Measurements from ENCODE around the gene SDCBP2. TPM values are rescaled to one million over a fixed set of nuclear protein-coding genes. Genes with fewer than 3 reads are reported as not detected.

The SDCBP2 gene
- total RNA-seq, 1 donor from 2014 or later, result 7.0 TPM

DNA sequence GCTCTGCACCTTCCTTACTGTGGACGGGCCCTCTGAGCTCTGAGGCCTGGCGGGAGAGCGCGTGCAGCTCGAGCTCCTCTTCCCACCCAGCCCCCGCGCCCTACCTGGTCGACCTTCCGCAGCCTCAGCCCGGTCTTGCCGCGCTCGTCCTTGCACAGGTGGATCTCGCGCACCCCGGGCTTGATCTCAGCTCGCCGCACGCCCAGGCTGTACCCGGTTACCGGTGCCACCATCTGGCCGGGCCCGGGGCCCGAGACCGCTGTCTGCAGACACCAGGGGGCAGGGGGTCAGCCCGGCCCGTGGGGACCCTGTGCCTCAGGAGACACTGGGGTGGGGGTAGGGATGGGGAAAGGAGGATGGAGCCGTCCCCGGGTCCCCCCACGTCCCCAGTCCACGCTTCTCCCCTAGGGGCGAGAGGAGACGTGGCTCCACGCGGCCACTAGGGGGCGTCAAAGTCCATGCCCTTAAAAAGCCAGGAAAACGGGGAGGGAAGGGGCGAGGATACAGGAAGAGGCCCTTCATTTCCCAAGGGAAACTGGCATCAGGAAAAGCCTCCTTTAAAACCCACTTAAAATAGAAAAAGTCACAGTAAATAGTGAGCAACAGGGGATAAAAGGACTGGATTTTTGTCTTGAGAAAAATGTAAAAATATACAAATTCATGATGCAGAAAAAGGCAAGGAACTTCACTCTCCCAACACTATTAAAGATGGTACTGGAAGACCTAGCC, 15.5 kb downstream of the SDCBP2 start:
- no peak for DNase-seq (ENCODE audit: low read depth, low spot score)

DNA sequence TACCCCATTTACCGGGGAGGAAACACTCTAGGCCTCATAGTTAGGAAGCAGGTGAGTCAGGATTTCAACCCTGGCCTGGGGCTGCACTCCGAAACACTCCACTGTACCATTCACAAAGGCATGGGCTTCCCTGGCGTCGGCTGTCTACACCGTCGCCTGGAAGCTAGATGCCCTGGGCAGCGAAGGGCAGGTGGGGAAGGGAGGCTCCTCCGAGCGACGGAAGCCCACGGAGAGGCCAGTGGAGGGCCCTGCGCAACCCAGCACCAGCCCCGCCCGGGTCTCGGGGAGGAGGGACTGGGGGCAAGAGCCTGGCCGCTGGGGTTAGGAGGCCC, 16.1 kb downstream of the SDCBP2 start:
- DNase-seq (ENCODE audit: low read depth, low spot score), result no peak

- DNase-seq (ENCODE audit: low read depth, low spot score), result no peak
These were observed 16.6 kb downstream of the SDCBP2 start for GRCh38 chr20:1312308-1312707.

- DNase-seq (ENCODE audit: low read depth, low spot score), result no peak
These were observed 18.3 kb downstream of the SDCBP2 start for GRCh38 chr20:1310506-1311190.

DNA sequence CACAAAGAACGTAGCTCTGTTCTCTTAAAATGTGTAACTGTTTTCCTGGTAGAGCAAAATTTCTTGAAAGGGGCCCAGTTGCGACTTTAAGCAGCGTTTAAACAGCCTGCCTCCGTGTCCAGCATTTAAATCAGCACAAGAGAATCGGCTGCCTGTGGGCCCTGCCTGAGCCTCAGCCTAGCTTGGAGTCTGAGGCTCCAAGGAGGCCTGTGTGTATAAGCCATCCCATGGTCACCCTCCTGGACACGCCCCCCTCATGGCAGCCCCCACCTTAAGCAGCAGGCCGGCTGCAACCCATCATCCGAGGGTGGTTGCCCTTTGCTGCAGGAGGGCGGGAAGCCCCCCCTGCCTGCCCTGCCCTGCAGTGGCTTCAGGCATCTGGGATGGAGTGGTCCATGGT, 18.9 kb downstream of the SDCBP2 start:
- DNase-seq (ENCODE audit: low read depth, low spot score), result no peak

DNA sequence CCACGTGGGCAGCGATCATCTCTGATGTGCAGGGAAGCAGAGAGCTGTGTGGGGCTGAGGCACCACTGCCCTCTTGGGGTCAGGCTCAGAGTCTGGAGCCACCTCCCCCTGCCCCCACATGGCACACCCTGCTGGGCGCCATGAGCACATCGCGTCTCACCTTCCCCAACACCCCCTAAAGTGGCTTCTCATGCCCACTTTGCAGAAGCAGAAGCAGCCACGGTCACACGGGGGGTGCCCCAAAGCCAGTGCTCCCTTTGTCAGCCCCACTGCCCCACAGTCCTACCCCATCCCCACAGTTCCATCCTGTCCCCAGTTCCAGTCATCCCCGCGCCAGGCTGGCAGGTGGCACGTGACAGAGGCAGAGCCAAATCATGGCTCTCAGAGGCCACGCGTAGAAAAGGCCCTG, 19.5 kb downstream of the SDCBP2 start:
- DNase-seq (ENCODE audit: low read depth, low spot score), result no peak

DNA sequence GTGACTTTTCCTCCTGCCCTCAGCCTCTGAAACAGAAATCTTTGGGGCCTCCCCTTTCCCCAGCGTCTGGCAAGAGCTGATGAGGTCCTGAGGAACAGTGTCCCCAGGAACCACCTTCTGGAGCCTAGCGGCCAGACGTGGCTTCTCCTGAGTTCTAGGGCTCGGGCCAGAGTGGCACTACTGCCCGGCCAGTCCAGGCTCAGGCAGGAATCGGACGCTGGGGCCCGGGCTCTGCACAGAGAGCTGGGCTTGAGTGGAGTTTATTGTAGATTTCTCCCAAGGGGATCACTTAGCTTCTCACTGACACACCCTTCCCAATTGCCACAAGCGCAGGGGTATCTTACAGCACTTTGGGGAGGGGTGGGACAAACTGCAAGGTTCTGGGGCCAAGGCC, 20.2 kb downstream of the SDCBP2 start:
- DNase-seq (ENCODE audit: low read depth, low spot score), result no peak

- DNase-seq (ENCODE audit: low read depth, low spot score), result no peak
These were observed 20.8 kb downstream of the SDCBP2 start for GRCh38 chr20:1308067-1308701.

GRCh38 chr20:1307571-1307971, 21.4 kb downstream of the SDCBP2 start:
- no peak for DNase-seq (ENCODE audit: low read depth, low spot score)

DNA sequence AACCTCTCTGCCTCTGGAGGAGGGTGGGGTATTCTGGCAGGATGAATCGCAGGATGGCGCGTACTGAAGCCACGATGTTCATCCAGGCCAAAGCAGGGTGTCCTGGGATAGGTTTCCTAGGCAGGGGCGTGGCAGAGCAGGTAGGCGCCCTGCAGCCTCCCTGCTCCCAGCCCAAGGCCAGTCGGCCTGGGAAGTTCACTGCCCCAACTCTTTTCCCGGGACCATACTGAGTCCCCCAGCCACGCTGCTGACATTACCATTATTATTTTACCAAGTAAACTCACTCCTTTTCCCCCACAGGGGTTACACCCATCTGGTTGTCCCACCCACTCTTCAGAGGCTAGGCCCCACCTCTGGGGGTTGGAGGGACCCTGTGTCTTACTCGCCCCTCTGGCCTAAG, 21.8 kb downstream of the SDCBP2 start:
- no peak for DNase-seq (ENCODE audit: low read depth, low spot score)

- no peak for DNase-seq (ENCODE audit: low read depth, low spot score)
These were observed 22.4 kb downstream of the SDCBP2 start for GRCh38 chr20:1306316-1307135.

DNA sequence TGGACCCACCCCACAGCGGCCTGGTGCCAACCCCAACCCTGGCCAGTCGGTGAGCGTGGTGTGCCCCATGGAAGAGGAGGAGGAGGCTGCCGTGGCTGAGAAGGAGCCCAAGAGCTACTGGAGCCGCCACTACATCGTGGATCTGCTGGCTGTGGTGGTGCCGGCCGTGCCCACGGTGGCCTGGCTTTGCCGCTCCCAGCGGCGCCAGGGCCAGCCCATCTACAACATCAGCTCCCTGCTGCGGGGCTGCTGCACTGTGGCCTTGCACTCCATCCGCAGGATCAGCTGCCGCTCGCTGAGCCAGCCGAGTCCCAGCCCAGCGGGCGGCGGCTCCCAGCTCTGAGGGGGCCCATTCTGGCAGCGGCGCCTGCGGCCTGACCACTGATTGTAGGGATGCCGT, 23.2 kb downstream of the SDCBP2 start:
- DNase-seq (ENCODE audit: low read depth, low spot score), result no peak

GRCh38 chr20:1304710-1305515, 24.0 kb downstream of the SDCBP2 start:
- no peak for DNase-seq (ENCODE audit: low read depth, low spot score)

GRCh38 chr20:1302685-1303541, 26.0 kb downstream of the SDCBP2 start:
- DNase-seq (ENCODE audit: low read depth, low spot score), result no peak

DNA sequence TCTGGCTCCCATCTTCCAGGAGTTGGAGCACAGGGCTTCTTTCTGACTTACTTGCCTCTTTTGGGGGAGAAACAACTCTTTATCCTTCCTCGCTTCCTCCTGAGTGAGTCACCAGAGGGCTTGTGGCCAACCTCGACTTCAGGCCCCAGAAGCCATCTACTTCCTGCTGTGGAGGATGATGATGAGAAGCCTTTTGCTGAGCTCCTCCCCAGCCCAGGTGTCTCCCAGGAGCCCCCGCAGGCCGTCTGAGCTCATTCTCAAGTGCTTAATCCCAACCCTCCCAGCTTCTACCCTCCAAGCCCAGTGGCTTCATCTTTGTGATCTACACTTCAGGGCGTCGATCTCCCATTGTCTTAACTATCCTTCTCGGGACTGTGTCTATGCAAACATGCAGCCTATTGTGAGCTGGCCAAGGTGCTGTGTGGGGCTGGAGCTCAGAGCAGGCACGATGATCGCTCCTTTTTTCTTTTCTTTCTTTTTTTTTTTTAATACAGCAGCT, 27.9 kb downstream of the SDCBP2 start:
- no peak for DNase-seq (ENCODE audit: low read depth, low spot score)

DNA sequence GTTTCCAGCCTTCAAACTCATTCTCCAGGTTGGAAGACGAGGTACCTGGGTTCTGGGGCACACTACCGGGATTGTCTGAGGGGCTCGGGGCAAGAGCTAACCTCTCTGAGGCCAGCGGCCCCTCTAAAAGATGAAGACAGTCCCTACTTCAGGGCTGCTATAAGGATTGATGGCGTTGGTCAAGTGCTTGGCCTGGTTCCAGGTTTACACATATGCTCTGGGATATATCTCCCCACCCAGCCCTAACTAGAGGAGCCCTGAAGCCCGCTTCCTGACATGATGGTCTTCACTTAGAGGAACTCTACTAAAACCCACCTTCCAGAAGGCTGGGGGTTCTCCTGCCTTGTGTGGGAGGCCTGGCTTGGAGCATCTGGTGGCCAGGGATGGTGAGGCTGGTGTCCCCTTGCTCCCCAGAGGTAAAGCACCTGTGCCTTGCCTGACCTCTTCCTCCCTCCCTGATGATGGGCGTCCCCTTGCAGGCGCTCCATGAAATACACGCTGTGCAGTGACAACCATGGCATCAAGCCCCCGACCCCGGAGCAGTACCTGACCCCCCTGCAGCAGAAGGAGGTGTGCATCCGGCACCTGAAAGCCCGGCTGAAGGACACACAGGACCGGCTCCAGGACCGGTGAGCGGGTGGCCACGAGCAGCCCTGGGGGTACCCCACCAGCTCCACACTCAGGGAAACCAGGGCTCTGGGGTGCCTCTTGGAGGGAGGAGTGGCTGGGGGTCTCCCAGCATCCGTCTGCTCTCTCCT, 28.7 kb downstream of the SDCBP2 start:
- DNase-seq (ENCODE audit: low read depth, low spot score), result no peak

- no peak for DNase-seq (ENCODE audit: low read depth, low spot score)
These were observed 29.4 kb downstream of the SDCBP2 start for GRCh38 chr20:1299522-1299921.

DNA sequence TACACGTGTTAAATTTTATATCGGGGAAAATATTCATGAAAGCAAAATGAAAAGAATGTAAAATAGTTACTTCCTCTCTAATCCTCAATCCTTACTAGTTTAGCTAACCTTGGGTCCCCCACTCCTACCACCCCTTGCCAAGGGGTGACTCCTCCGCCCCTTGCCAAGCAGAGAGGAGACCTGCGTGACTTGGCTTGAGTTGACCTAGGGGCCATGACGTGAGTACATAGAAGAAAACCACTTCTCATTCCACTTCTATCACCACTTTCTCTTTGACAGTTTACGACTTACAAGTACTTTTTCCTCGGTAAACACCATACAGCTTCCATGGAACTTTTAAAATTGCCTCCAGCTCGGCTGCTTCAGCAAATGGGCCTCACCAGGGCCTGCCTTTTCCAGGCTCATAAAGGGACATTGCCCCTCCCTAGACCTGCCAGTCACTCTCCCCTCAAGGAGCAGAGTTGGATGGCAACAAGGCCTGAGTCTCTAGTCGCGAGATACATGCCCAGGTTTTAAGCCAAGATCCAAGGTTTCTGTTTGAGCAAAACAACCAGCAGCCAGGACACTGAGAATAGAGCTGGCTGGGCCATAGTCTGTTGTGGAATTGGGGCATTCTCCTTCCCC, 29.9 kb downstream of the SDCBP2 start:
- no peak for DNase-seq (ENCODE audit: low read depth, low spot score)

- no peak for DNase-seq (ENCODE audit: low read depth, low spot score)
These were observed 30.8 kb downstream of the SDCBP2 start for GRCh38 chr20:1298166-1298565.

All from pulmonary artery endothelial cell (primary cell).